Gastrocnemius medialis (tissue), 4 donors: Measurements from ENCODE around the gene EFEMP2.

Source experiments
- CTCF ChIP-seq, 5 experiments: fragments of 450-650 bp in 3 of 5; fragments of 200-600 bp in 2 of 5; sonication (generic) in 2 of 5; IDR thresholded peaks in 4 of 5; conservative IDR thresholded peaks in 1 of 5; 1 replicate in 4 of 5; 2 replicates in 1 of 5; pipeline ENCODE4 v1.5.1; 2016 to 2019; ENCODE audit warnings: antibody characterized with exemption in 5 of 5, mild to moderate bottlenecking in 3 of 5, moderate library complexity in 3 of 5
- POLR2A ChIP-seq, 2 donors: fragments of 450-650 bp; IDR thresholded peaks; one replicate each; pipeline ENCODE4 v1.6.1; 2017; ENCODE audit warnings: antibody characterized with exemption in 2 of 2, mild to moderate bottlenecking in 2 of 2, moderate library complexity in 2 of 2

- no peak for TF ChIP-seq CTCF (IDR thresholded peaks at IDR 0.05 in 4 of 5, conservative IDR thresholded peaks at IDR 0.05 in 1 of 5)
- no peak for TF ChIP-seq POLR2A (IDR thresholded peaks at IDR 0.05)
Measured at GRCh38 chr11:65861533-65862183, 10.9 kb downstream of the EFEMP2 start.
